Endothelial cell of umbilical vein (primary cell): ENCODE results near the gene RAN. TPM values are rescaled to one million over a fixed set of nuclear protein-coding genes. Genes with fewer than 3 reads are reported as not detected.

Experiments used
- BruUV-seq: library from RNA; stranded (reverse); fragments of 400-500 nt; replicated peaks from 2 replicates; lab custom pipeline; 2021; lab: Mats Ljungman, UMichigan
- CTCF ChIA-PET: fragments of 300-600, 350-600 bp; sonication (Branson Sonifier 250); formaldehyde crosslinking; loops from one replicate; lab custom pipeline; 2021; ENCODE audit warnings: antibody characterized with exemption, inconsistent platforms; lab: Charles Lee
- POLR2A ChIA-PET: fragments of 300-600, 350-600 bp; sonication (Branson Sonifier 250); formaldehyde crosslinking; loops from one replicate; lab custom pipeline; 2021; ENCODE audit warnings: antibody characterized with exemption, inconsistent platforms; lab: Charles Lee
- DNase-seq: peaks from one replicate; pipeline ENCODE4 v3.0.0-alpha.2; 2011; ENCODE audit warnings: low read depth, low spot score
- FAIRE-seq: peaks from 2 replicates; lab custom pipeline; 2011; peaks lifted over from hg19 to GRCh38; lab: Jason Lieb, UNC
- H2AFZ ChIP-seq: 2 replicates; pipeline ENCODE4 v1.6.0; 2012; ENCODE audit warnings: low read depth, low read length, control low read depth, inconsistent platforms
- H3K27ac ChIP-seq: 2 replicates; pipeline ENCODE4 v1.5.1; 2011; ENCODE audit warnings: low read depth, mild to moderate bottlenecking, control low read depth, low read length, moderate library complexity; ENCODE audit not compliant: insufficient read depth
- H3K27me3 ChIP-seq, 2 experiments: 2 replicates each; pipeline versions ENCODE4 v1.6.0 to v1.6.1; 2011; ENCODE audit warnings: low read length in 2 of 2, mixed read lengths in 1 of 2; ENCODE audit not compliant: control insufficient read depth in 2 of 2, insufficient read depth in 2 of 2
- H3K36me3 ChIP-seq, 2 experiments: 2 replicates in 1 of 2; 3 replicates in 1 of 2; pipeline ENCODE4 v1.5.1; 2011; ENCODE audit warnings: low read length in 2 of 2, mild to moderate bottlenecking in 1 of 2, moderate library complexity in 1 of 2; ENCODE audit not compliant: control insufficient read depth in 2 of 2, insufficient read depth in 2 of 2; ENCODE audit errors: extremely low read depth in 1 of 2
- H3K4me1 ChIP-seq: 3 replicates; pipeline ENCODE4 v1.5.1; 2011; ENCODE audit warnings: mild to moderate bottlenecking, low read length; ENCODE audit not compliant: control insufficient read depth, insufficient read depth; ENCODE audit errors: extremely low read depth
- H3K4me2 ChIP-seq: 2 replicates; pipeline ENCODE4 v1.6.1; 2011; ENCODE audit warnings: low read length, control low read depth, mixed read lengths; ENCODE audit not compliant: insufficient read depth
- H3K4me3 ChIP-seq, 3 experiments: fragments of 200-600 bp in 1 of 3; sonication (generic), shearing (Covaris generic) in 1 of 3; replicated peaks in 1 of 3; 2 replicates each; pipeline ENCODE4 v1.5.1; 2011 to 2016; ENCODE audit warnings: control low read depth in 3 of 3, low read length in 3 of 3, mild to moderate bottlenecking in 2 of 3, inconsistent platforms in 1 of 3, low read depth in 1 of 3, moderate library complexity in 1 of 3; ENCODE audit not compliant: insufficient read depth in 1 of 3
- H3K79me2 ChIP-seq: 2 replicates; pipeline ENCODE4 v1.6.0; 2012; ENCODE audit warnings: low read length, inconsistent platforms; ENCODE audit not compliant: control insufficient read depth, insufficient read depth
- H3K9ac ChIP-seq: replicated peaks from 2 replicates; pipeline ENCODE3; 2011; ENCODE audit warnings: low read length, control low read depth; ENCODE audit not compliant: insufficient read depth; ENCODE audit errors: extremely low read depth
- H3K9me1 ChIP-seq: replicated peaks from 3 replicates; pipeline ENCODE4 v1.6.0; 2011; ENCODE audit warnings: mild to moderate bottlenecking, low read length; ENCODE audit not compliant: control insufficient read depth, insufficient read depth; ENCODE audit errors: extremely low read depth
- H3K9me3 ChIP-seq: replicated peaks from 2 replicates; pipeline ENCODE4 v1.5.1; 2012; ENCODE audit warnings: low read length, inconsistent platforms; ENCODE audit not compliant: control insufficient read depth, insufficient read depth
- H4K20me1 ChIP-seq: replicated peaks from 2 replicates; pipeline ENCODE3; 2011; ENCODE audit warnings: mild to moderate bottlenecking, low read length; ENCODE audit not compliant: control insufficient read depth, insufficient read depth; ENCODE audit errors: extremely low read depth
- CTCF ChIP-seq, 2 donors: IDR thresholded peaks; 1 replicate in 1 of 2; 2 replicates in 1 of 2; pipeline ENCODE4 v1.5.1; 2011; ENCODE audit warnings: low read length in 2 of 2, mild to moderate bottlenecking in 2 of 2, moderate library complexity in 2 of 2, control low read depth in 1 of 2, inconsistent platforms in 1 of 2, low read depth in 1 of 2; ENCODE audit not compliant: insufficient read depth in 1 of 2; ENCODE audit errors: extremely low read depth in 1 of 2
- EZH2 ChIP-seq: IDR thresholded peaks from 2 replicates; pipeline ENCODE4 v1.6.1; 2012; ENCODE audit warnings: borderline replicate concordance, low read depth, mild to moderate bottlenecking, moderate library complexity, low read length, inconsistent platforms; ENCODE audit not compliant: severe bottlenecking
- FOS ChIP-seq: IDR thresholded peaks from 2 replicates; pipeline ENCODE4 v1.6.1; 2011; ENCODE audit warnings: mild to moderate bottlenecking, low read length, moderate library complexity, borderline replicate concordance; ENCODE audit not compliant: insufficient read depth
- GATA2 ChIP-seq: IDR thresholded peaks from 2 replicates; pipeline ENCODE4 v1.7.0; 2011; ENCODE audit warnings: low read depth, mild to moderate bottlenecking, moderate library complexity, mixed read lengths, low read length; ENCODE audit not compliant: insufficient read length, insufficient read depth
- JUN ChIP-seq: IDR thresholded peaks from 2 replicates; pipeline ENCODE4 v1.6.1; 2011; ENCODE audit warnings: borderline replicate concordance, low read depth; ENCODE audit not compliant: insufficient read length, insufficient read depth
- MAX ChIP-seq: IDR thresholded peaks from 2 replicates; pipeline ENCODE4 v1.6.1; 2011; ENCODE audit not compliant: insufficient read depth, insufficient read length
- MYC ChIP-seq: IDR thresholded peaks from one replicate; pipeline ENCODE4 v1.6.1; 2011; ENCODE audit warnings: mild to moderate bottlenecking, low read depth, low read length
- POLR2A ChIP-seq: IDR thresholded peaks from 2 replicates; pipeline ENCODE4 v1.6.1; 2012; ENCODE audit warnings: low read depth, mild to moderate bottlenecking, control low read depth, low read length
- POLR2AphosphoS5 ChIP-seq: IDR thresholded peaks from 2 replicates; pipeline ENCODE4 v1.6.1; 2012; ENCODE audit warnings: low read depth, mild to moderate bottlenecking, control low read depth, low read length, moderate library complexity; ENCODE audit not compliant: insufficient read depth
- dilution Hi-C: fragments of 300-500 bp; cut with MboI; formaldehyde crosslinking; loops from one replicate; pipeline ENCODE4 v1.15.0; 2019; ENCODE audit warnings: low sequenced_read_pairs; ENCODE audit not compliant: extremely low pct_ligation_motif_present
- intact Hi-C: fragments of 100-400 bp; cut with micrococcal nuclease; formaldehyde crosslinking; loops from one replicate; pipeline ENCODE4 v1.10.0; 2022
- polyA plus RNA-seq, 4 experiments: library from polyadenylated mRNA; depleted of rRNA in 3 of 4; stranded (reverse) in 3 of 4; unstranded in 1 of 4; fragments of >200 nt; gene quantifications; 2 replicates each; pipeline versions ENCODE4 v1.2.1 to v1.2.3, GENCODE V29; 2011 to 2012; ENCODE audit warnings: missing spikeins in 1 of 4
- total RNA-seq: library from RNA; stranded (reverse); gene quantifications from 2 replicates; pipeline ENCODE4 v1.2.3, GENCODE V29; 2021

The RAN gene
- total and polyA plus RNA-seq, 2 donors (not counting 3 experiments of a cell fraction or from before 2014, with no cell fraction given): 1,075 to 1,205 TPM

GRCh38 chr12:130911193-130911592, 39.3 kb downstream of the RAN start:
- ChIA-PET POLR2A (no interaction called here), CTCF (no interaction called here)
- Histone ChIP-seq H3K9me1 (no peaks in the 10 kb centered on the region), H3K4me2 (no peak overlapping the region), H2AFZ (no peak overlapping the region), H3K4me1 (no peaks in the 10 kb centered on the region), H3K27ac (no peak overlapping the region), H3K9ac (no peak overlapping the region), H3K36me3 (no peaks in the 10 kb centered on the region), H3K79me2 (no peaks in the 10 kb centered on the region), H4K20me1 (no peaks in the 10 kb centered on the region), H3K27me3 (no peaks in the 10 kb centered on the region), H3K9me3 (no peaks in the 10 kb centered on the region), H3K4me3 (no peak overlapping the region)
- no peak for FAIRE-seq
- DNase-seq: no peak
- dilution Hi-C loops (no loop called here), intact Hi-C loops (no loop called here)
- no TSS peak for BruUV-seq
- TF ChIP-seq EZH2 (no peak), CTCF (IDR thresholded peaks at IDR 0.05; ENCODE audit: extremely low read depth in 1 of 2, insufficient read depth in 1 of 2, low read depth in 1 of 2, low read length in 2 of 2) (no peak), MAX (no peak), POLR2AphosphoS5 (no peak), FOS (no peak), JUN (no peak), GATA2 (no peak), POLR2A (no peak), MYC (no peak)
